KBM-7 (cell line): ENCODE data around the gene MANSC1.
"Not testable (repeated sequence)": the region's sequence is repeated elsewhere in the genome, so short reads cannot be mapped to it uniquely, and the experiment has no call there.

Experiments
- DNase-seq: peaks from one replicate; pipeline ENCODE4 v3.0.0-alpha.2; 2015
- in situ Hi-C: fragments of 300-500 bp; cut with MboI; formaldehyde crosslinking; loops from 2 replicates; pipeline ENCODE4 v1.14.3; 2020; ENCODE audit warnings: low sequenced_read_pairs, low pct_unique_long_range_greater_than_20kb, mixed read lengths

The MANSC1 gene

DNA sequence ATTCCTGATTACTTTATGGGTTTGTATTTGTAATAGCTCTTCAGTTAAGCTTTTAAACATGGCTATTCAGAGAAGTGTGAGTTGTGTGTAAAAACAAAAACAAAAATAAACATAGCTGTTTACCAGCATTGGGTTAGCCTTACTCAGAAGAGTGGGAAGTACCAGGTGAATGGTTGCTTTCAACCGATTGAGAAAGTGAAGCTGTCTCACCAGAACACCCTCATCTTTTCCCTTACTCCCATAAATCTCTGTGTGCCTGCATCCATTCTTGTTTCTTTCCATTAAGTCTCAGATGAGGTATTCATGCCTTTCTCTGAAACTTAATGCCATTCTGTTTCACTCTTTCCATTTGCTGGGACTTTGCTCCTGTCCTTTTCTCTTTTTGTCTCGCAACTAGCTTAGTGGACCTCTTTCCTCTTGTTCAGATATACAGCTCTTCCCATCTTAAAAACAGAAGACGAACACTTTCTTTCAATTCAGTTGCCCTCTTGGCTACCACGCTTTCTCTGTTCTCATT lies 17.5 kb upstream of the MANSC1 start:
- DNase-seq, result no peak
- in situ Hi-C loops, result no loop called here

DNA sequence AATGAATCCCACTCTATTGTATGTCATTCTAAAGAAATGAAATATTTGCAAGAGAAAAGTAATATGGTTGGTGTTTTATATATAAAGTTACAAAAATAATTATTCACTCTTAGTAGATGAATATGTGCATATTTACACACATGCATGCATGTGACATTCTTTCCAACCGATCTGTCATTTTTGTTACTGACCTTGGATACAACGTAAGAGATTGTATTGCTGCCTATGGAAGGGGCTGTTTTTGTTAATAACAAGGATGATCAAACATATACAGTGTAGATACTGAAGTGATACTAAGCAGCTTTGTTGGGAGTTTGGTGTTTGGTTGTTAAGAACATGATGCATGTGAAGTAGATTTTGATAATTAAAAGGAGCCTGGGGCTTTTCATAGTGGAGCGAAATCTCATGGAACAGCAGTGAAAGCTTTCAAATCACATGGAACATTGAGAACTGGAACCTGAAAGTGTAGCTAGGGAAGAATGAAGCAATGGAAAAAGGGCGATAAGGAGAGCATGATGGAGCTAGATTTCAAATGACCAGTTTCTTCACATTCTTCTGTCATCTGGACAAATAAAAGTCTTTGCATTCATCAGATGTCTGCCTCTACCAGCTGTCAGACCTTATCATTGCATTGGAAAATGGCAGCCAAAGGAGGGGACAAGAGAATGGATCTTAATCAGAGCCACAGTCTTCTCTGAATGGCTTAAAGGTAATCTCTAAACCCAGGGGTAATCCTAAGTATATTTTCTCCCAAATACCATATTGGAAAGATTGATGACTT lies 16.8 kb upstream of the MANSC1 start:
- DNase-seq, result no peak
- in situ Hi-C loops, result no loop called here

DNA sequence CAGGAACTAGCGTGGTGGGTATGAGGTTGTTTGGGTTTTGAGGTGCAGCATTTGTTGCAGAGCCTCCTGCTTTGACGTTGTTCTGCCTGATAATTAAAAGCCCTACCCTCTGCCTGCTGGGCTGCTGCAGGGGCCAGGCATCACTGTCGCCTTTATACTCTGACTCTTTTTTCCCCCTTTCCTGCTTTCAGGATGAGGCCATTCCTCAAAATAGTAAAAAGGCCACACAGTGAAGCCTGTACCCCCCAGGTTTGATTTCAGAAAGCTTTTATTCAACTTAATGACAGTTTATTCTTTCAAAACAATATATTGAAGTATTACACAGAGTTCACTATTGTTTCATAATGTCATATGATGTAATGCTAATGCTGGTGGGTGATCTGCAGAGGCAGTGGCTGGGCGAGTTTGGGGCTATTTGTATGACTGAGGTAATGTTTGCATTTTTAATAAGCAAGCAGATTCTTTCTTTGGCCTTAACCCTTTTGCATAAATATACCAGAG lies 15.9 kb upstream of the MANSC1 start:
- in situ Hi-C loops, result no loop called here
- no peak for DNase-seq

DNA sequence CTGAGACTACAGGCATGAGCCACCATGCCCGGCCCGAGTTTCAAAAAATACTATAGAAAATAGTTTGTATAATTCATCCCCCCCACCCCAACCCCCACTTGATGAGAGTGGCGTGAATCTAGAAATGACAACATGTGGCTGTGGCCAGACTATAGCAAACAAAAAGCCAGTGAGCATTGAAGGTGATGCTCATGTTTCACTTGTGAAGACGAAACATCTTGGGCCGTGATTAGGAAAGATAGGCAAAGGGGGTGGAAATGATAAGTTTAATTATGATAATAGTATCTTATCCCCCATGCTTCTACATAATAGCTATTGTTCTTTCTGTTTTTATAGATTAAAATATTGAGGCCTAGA lies 15.4 kb upstream of the MANSC1 start:
- in situ Hi-C loops, result no loop called here
- no peak for DNase-seq

DNA sequence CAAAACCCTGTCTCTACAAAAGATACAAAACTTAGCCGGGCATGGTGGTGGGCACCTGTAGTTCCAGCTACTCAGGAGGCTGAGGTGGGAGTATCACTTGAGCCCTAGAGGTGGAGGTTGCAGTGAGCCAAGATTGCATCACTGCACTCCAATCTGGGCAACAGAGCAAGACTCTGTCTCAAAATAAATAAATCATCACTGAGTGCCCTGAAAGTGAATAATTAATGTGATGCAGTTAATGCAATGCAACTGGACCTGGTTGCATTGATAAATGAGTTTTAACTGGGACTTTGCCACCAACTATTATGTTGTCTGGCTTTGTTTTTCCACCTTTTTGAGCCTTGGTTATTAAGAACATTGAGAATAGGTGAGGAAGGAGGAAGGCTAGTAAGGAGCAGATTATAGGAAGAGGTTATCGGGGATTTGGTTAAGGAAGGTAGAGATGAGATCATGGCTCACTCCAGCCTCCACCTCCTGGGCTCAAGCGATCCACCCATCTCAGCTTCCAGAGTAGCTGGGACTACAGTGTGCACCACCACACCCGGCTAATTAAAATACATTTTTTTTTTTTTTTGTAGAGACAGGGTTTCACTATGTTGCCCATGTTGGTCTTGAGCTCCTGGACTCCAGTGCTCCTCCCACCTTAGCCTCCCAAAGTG lies 14.9 kb upstream of the MANSC1 start:
- DNase-seq, result no peak
- in situ Hi-C loops, result no loop called here

DNA sequence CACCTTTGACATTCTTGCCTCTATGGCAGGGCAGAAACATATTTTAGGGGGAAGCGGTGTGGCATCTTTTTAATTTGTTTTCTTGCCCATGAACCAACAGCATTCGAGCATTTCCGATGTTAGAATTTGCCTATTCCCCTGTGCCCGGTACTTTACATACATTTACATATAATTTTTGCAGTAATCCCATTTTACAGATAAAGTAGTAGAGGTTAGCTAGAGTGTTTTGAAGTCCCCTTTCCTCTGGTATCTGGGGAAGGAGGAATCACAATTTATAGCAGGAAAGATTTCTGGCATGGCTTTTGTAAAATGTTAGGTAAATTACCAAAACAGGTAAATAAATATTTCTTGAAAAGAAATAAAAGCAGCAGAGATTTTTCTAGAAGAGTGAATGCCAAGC lies 8.5 kb upstream of the MANSC1 start:
- in situ Hi-C loops, result no loop called here
- no peak for DNase-seq

DNA sequence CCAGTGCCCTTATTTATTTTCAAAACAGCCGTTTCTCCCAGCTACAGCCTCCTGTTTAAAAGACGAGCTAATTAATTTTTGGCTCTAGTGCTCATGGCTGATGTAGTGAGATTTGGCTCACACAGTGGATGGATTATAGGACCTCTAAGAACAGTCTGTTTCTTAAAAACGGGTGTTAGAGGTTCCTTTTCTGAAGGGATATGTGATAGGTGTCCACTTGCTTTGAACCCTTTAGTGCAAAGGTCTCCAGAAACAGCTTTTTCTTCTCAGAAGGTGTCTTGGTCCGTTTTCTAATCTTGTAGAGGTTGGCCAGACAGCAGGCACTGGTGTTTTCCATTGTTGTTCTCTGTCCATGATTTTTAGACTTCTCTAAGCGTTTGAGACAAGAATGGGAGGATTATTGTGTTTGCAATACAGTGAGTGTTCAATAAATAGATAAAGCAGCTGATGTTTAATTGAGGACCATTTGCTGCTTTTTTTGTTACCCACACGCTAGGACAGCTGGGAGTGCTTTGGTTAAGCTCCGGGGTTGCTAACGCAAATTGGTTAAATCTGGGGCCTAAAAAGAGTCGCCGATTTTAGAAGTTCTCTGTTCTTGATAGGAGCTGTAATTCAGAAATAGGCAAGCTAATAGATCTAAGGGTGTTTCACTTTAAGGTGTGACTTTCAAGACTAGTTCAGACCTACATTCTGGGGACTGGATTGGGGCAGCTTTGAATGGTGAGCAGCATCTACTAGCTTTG lies 7.8 kb upstream of the MANSC1 start:
- DNase-seq, result no peak
- in situ Hi-C loops, result no loop called here

DNA sequence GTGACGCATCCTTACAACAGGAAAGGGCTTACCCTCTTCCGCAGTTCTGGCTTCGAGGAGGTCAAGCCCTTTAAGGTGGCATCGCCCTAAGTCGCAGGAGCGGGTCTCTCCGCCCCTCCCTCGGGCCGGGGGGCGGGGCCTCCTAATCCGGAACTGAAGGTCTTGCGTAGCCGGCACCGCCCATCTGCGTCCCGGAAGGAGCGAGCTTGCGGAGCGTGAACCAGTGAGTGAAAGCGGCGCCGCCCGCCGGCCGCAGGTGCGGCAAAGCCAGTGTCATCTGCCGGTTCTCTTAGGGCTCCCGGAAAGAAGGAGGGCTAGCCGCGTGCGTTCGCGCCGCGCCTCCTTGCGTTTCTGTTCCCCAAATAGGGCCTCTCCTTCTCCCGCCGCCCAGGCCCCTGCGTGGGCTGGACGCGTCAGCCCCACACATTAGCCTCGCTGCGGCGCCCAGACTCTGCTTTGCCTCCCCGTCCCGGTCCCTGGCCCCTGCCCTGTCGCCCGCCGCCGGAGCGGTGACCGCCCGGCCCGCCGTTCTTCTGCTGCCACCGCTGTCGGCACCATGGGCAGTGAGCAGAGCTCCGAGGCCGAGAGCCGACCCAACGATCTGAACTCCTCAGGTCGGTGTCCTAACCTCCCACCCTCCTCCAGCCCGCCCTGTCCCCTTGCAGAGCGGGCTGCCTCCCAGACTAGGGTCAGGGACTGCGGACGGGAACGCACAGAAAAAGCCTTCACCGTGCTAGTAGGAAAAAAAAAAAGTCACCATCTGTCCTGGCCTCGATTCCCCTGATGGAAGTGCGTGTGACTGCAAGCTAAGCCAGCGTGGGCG lies 7.1 kb upstream of the MANSC1 start, which contains the start of gene BORCS5:
TSS of gene BORCS5 (plus strand) at position 183 of the 823 bp plus-strand sequence. CDS start at position 557, 374 bp downstream.
- in situ Hi-C loops, result no loop called here
- DNase-seq, result peak; percentile 97

DNA sequence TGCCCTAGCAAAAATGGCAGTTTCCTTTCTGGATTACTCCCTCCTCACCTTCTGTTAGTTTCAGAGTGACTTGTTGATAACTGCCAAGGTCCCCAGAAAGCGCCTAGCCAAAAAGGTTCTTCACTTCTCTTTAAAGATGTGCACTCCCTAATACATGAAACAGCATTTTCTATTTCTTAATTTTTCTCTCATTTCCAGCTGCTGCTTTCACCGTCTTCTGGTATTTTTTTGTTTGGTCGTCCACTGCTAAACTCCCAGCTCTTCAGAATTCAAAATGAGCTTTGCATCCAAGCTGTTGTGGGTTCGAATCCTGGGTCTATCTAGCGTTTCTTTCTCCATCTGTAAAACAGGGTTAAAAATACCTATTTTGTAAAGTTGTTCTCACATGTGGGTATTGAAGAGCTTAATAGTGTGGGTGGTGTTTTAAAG lies 6.4 kb upstream of the MANSC1 start:
- in situ Hi-C loops, result no loop called here
- DNase-seq, result no peak

DNA sequence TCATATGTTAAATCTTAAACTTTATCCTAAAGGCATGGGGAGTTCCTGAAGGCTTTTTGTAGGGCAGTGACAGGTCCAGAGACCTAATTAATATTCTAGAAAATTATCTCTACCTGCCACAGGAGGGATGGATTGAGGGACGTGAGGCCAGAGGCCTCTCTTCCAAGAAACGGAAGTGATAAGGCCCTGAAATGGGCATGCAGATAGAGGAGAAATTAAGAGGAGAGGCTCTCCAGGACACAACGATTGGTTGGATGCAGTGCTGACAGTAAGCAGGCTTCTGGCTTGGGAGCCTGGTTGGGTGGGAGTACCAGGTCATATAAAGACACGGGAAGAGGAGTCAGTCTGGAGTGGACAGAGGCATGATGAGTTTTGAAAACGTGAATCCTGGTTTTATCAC lies 3.8 kb upstream of the MANSC1 start:
- in situ Hi-C loops, result no loop called here
- no peak for DNase-seq

DNA sequence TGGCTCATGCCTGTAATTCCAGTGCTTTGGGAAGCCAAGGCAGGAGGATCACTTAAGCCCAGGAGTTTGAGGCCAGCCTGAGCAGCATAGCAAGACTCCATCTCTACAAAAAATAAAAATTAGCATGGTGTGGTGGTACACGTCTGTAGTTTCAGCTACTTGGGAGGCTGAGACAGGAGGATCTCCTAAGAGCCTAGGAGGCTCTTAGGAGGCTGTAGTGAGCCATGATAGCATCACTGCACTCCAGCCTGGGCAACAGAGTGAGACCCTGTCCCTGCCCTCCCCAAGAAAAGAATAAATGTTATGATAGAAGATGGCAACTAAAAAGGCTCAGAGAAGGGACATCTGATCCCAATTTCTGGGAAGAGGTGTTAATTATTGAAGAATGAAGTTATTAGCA lies 3.2 kb upstream of the MANSC1 start:
- in situ Hi-C loops, result no loop called here
- no peak for DNase-seq

DNA sequence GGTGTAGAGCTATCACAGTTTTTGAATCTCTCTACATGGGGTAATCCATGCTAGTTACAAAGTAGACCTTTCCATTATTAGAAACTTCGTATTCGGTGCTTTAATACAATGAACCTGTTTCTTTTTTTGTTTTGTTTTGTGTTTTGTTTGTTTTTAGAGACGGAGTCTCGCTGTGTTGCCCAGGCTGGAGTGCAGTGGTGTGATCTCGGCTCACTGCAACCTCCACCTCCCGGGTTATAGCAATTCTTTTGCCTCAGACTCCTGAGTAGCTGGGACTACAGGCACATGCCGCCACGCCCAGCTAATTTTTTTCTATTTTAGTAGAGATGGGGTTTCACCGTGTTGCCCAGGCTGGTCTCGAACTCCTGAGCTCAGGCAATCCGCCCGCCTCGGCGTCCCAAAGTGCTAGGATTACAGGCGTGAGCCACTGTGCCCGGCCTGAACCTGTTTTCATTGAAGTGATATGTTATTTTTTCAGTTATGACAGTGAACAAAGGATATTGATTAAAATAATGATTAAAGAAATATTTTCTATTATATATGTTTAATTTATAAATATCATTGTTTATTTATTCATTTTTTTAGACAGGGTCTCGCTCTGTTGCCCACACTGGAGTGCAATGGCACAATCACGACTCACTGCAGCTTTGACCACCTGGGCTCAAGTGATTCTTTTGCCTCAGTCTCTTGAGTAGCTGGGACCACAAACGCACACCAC lies 1.6 kb upstream of the MANSC1 start:
- in situ Hi-C loops, DNase-seq: not testable (repeated sequence)

DNA sequence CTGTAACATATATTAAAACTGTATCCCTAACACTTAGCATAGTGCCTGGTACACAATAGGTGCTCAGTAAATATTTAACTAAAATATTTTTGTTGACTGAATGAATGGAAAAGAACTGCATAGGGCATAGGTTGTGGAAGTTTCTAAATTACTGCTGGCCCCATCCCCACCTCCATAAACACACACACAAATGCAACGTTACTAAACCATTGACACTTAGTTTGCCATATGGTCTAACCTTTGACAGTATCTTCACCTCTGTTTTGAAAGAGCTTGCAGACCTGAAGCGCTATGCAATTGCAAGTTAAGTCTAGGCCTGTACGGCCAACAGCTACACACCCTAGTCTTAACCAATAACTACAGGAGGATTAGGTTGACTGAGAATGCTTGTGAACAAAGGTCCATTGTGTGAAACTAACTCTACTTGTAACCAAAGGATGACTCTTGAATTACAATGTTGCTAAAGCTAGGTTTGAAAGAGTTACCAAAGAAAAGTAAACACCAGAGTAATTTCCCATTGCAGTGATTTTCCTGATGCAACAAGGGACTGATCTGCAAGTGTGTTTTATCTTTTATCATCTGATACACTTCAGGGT lies 924 bp upstream of the MANSC1 start:
- DNase-seq, result no peak
- in situ Hi-C loops, result no loop called here

DNA sequence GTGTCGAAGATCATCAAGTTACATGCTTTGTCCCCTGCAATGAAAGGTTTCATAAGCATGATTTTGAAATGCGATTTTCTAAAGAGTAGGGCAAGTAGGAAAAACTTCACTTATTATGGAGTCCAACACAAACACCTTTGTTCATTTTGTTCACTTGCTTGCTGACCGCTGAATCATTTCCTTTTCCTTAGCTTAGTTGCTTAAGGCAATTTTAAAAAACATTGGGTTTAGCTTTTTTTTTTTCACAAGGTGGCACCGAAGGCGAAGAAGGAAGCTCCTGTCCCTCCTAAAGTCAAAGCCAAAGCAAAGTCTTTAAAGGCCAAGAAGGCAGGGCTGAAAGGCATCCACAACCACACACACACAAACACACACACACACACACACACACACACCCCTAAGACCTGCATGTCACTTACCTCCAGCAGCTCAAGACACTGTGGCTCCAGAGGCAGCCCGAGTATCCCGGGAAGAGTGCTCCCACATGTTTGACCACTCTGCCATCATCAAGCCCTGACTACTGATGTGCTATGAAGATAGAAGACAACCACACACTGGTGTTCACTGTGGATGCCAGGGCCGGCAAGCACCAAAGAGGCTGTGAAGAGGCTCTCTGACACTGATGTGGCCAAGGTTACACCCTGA lies 11.4 kb downstream of the MANSC1 start:
- in situ Hi-C loops, result loop anchor here (25.0 kb wide), 2 partner anchors 251 to 776 kb away; no protein-coding TSS in a partner anchor
- DNase-seq, result no peak

DNA sequence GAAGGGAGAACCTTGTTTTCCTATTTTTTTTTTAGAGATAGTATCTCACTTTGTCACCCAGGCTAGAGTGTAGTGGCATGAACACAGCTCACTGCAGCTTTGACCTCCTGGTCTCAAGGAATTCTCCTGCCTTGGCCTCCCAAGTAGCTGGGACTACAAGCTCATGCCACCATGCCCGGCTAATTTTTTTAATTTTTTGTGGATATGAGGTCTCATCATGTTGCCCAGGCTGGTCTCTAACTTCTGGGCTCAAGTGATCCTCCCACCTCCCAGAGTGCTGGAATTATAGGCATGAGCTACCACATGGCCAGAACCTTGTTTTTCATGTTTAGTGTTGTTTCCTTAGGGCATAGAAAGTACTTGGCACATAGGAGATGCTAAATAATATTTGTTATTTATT lies 13.5 kb downstream of the MANSC1 start:
- in situ Hi-C loops, result loop anchor here (25.0 kb wide), 2 partner anchors 249 to 774 kb away; no protein-coding TSS in a partner anchor
- no peak for DNase-seq

DNA sequence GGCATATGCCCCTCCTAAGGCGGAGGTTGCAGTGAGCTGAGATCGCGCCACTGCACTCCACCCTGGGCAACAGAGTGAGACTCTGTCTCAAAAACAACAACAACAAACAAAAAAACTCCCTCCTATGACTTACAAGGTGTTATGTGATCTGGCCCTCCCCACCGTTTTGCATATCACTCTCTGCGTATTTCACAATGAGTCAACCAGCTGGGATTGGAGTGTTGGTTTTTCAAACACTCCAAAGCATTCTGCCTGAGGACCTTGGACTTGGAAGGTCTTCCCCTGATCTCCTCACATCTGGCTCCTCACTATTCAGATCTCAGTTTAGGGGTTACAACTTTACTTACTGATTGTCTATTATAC lies 14.0 kb downstream of the MANSC1 start:
- in situ Hi-C loops, result loop anchor here (25.0 kb wide), 2 partner anchors 249 to 774 kb away; no protein-coding TSS in a partner anchor
- DNase-seq, result no peak

DNA sequence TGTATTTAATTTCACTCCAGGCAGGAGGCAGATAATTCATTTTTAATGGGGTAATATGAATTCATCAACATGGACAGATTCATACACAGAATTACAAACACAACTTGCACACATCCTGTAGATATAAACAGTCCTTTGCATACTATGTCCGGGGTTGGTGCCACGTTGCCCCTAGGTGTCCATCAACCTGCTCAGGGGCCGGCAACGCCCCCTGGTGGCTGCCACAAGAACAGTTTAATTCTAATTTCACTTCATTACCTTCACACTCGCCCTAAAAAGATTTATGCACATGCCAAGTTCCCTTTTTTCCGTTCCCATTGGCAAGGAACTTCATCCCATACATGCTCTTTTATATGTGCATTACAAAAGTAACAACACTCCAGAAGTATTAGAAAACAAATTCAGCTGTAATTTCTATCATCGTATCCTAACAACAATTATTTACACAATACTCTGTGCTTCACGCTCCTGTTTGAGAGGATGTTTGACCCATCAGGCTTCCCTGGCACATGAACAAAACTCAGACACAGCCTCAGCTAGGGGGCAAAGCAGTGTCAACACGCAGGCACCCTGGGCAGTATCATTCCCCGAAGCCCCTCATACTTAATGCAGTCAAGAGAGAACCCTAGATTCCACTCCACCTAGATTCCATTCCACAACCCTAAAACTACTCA lies 15.5 kb downstream of the MANSC1 start:
- peak; percentile 75 for DNase-seq
- in situ Hi-C loops, result loop anchor here (25.0 kb wide), 2 partner anchors 247 to 772 kb away; no protein-coding TSS in a partner anchor
